Activated CD8-positive, alpha-beta memory T cell treated with anti-CD3 and anti-CD28 coated beads, Interleukin-2, amount 50 U/mL, for 1 hour (primary cell): ENCODE measurements around the gene ELAVL2.

Source experiments
- DNase-seq: peaks from one replicate; pipeline ENCODE4 v3.0.0-alpha.2; 2020; ENCODE audit errors: extremely low read depth

The ELAVL2 gene

DNA sequence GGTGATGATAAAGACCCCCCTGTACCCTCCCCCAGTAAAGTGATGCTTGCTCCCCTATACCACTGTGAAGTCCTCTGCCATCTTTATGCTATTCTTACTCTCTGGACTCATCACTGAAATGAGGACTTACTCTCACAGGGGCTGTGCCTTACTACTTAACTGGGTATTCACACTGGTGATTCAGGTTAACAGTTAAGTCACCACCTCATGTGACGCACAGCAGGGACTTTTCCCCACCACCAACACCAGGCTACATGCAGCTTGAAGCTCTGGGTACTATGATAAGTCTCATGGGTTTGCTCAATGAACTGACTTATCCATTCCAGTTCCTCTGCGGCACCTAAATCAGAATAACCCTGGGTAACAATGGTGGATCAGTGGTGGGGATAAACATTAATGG lies 163.7 kb downstream of the ELAVL2 start:
- DNase-seq: no peak

DNA sequence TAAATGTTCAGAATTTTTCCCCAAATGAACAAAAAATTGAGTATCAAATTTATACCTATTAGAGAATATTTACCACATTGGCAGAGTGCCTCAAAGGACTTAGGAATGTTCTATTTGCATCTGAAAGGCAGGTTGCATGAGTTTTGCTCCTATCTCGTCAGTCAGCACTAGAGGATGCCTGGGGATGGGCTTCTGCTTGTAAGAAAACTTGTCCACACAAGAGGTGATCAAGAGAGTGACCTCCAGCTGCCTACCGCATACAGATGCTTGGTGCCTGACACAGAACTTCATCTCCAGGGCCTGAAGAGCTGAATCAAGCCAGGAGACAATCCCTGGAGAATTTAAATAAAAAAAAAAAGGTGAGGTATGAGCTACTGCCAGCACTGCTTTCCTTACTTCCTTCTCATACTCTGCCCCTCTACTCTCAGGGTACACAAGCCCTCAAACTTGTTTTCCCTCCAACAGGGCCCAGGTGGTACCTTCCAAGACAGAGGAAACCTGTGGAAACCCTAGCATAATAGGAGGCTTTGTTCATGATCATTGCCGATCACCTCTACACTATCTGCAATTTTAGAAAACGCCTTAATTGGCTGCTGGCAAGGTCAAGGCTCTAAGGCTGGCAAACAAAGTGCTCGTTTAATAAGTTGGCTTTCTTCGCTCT lies 166.6 kb downstream of the ELAVL2 start:
- no peak for DNase-seq

DNA sequence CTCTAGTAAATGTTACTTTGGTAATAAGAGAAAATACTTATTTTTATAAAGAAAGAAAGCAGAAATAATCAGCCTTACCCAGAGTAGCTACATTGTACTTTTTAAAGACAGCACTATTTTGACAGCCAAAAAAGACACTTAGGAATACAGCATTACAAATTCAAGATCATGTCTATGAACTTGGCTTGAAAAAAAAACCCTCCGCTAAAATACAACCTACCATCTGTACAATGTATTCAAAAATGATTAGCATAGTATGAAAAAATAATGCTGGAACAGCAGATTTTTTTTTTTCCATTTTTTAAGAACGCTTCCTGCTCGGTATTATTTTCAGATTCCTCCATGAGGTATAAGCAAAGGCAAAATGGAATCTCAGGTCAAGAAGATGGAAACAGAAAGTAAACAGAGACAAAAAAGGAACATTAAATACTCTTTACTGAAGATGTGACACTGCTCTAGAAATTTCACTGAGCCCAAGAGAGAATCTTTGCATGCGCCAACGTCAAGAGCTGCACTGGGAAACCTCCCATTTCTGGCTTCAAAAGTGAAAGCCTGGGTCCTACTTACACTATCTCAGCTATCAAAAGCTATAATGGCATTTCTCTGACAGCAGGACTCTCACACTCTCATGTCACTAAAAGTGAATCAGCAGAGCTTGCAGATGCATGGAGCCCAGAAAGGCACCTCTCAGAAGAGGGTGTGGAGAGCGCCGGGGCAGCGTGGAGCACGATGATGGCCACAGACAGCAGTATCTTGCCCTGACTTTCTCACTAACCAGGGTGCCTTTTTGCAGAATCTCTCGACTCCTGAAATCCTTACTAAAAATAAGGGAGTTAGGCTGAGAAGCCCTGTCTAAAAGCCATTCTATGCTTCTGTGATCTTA lies 167.4 kb downstream of the ELAVL2 start:
- no peak for DNase-seq

DNA sequence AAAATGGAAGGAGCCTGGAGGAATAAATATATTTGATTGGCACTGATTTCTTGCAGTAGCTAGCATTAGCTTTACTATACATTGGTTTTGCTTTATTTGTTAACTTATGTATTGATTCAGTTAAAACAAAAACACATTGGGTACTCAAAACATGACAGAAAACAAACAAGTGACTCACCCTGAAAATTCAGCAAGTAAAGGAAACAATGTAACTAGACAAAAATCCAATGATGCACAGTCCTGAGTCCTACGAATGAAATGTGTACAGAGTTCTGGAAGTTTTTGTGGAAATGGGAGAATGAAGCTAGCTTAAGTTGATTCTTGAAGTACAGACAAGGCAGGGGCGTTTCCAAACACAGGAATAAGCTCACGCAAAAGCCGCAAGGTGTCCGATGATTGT lies 175.0 kb downstream of the ELAVL2 start:
- no peak for DNase-seq

DNA sequence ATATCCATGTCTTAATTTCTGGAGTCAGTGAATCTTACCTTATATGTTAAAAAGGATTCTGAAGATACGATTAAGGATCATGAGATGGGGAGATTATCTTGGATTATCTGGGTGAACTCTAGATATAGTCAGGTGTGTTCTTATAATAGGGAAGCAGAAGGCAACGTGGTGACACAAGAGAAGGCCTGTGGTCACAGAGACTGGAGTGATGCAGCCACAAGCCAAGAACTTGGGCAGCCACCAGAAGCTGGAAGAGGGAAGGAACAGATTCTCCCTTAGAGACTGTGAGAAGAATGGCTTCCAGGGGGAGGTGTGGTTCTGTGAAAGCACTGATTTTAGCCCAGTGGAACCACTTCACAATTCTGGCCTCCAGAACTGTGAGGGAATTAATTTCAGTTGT lies 177.4 kb downstream of the ELAVL2 start:
- DNase-seq: no peak

DNA sequence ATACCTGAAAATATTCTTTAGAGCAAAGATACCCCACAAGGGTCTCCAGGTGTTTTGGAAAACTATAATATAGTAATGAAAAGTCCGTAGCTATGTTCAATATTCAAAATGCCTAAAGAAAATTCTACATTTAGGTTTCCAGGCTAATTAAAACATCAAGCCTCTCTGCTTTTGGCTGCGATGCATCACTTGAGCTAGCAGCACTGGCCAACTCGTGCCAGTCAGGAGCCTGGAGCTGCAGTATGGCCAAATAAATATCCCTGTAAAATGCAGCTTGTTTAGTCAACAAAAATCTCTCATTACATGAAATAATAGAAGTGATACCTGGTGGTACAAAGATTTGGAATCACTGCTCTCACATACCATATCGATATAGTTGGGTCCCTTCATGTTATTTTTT lies 181.1 kb downstream of the ELAVL2 start:
- no peak for DNase-seq

DNA sequence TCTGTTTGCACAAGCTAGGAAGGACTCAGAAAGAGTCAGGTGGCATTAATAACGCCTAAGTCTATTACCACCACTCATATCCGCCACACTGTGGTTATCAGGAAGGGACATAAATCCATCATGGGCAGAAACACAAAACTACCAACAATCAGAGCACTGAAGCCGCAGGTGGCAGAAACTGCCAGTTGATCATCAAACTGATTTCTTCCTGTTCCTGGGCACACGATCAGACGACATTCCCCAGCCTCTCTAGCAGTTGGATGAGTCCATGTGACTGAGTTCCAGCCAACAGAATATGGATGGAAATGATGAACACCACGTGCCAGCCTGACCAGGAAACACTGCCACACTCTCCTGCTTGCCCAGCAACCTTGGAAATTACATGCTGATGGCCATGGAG lies 181.7 kb downstream of the ELAVL2 start:
- no peak for DNase-seq

DNA sequence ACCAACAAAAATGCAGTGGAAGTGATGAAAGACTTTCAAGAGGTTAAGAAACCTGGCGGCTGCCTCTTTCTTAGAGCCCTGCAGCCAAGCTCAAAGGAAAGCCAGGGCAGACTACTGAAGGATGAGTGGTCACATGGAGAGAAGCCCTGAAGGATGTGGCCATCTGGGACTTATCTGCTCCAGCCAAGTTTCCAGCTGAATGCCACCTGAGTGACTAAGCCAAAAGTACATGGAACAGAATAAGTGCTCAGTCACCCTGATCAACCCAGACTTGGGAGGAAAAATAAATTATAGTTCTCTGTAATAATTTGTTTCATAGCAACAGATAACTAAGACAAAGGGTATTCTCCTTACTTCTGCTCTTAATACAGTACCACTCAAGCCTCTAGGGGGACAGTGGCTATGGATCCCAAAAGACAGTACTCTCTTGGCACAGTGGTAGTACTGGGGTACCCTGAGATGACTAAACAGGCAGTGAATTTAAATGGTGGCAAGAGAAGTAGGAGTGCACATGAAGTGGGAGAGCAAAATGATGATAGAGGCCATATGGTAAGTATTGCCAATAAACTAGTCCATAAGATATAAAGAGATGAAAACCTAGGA lies 182.3 kb downstream of the ELAVL2 start:
- DNase-seq: no peak
